ENCODE measurements around the gene TRAPPC4. TPM values are rescaled to one million over a fixed set of nuclear protein-coding genes. Genes with fewer than 3 reads are reported as not detected.

TRAPPC4 gene
- total and polyA plus RNA-seq, 4 donors, result 21.1 to 35.7 (median 32.4) TPM

DNA sequence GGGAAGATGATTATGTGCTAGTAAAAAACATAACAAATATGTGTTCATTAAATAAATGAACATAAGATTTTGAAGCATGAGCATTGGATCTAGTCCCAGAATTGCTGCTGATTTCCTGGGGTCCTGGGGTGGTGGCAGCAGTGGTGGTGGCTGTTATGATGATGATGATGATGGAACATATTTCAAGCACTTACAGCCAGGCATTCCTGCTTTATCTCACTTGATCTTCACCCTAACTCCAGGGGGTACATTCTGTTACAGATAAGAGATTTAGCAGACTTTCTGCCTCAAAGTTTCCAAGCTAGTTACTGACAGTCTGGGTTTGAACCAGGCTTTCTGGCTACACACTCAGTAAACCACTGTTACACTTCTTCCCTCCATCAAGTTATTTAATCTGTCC is 5.2 kb downstream of the TRAPPC4 start:
- Histone ChIP-seq H3K36me3 (ENCODE audit: control insufficient read depth in 4 of 4, insufficient read depth in 3 of 4, low read depth in 1 of 4, low read length in 3 of 4) (peaks cover 5 to 18% (median 15%) of the 10 kb centered on the region in 4 donors), H3K27me3 (ENCODE audit: control insufficient read depth in 4 of 4, insufficient read depth in 4 of 4, low read length in 3 of 4) (no peaks in the 10 kb centered on the region), H3K9ac (ENCODE audit: low read depth in 1 of 2, low read length in 2 of 2) (no peak overlapping the region), H3K4me3 (ENCODE audit: low read depth in 1 of 3, low read length in 3 of 3) (no peak overlapping the region), H3K4me1 (ENCODE audit: control insufficient read depth in 4 of 4, insufficient read depth in 4 of 4, low read length in 3 of 4) (peaks cover 19 to 81% (median 66%) of the 10 kb centered on the region in 4 donors), H3K27ac (ENCODE audit: low read depth in 1 of 2, low read length in 2 of 2) (peak overlapping the region; percentile 92 to 97), H3K9me3 (ENCODE audit: control insufficient read depth in 4 of 4, low read length in 3 of 4) (no peaks in the 10 kb centered on the region)
- no peak for DNase-seq (ENCODE audit: low spot score)
- TF ChIP-seq MAX (IDR thresholded peaks at IDR 0.05) (no peak), RAD21 (IDR thresholded peaks at IDR 0.05) (no peak), FOXA2 (IDR thresholded peaks at IDR 0.05) (no peak), YY1 (IDR thresholded peaks at IDR 0.05) (no peak), HNF4A (conservative IDR thresholded peaks at IDR 0.05) (no peak), HNF4G (IDR thresholded peaks at IDR 0.05) (no peak), REST (IDR thresholded peaks at IDR 0.05) (no peak), RXRA (IDR thresholded peaks at IDR 0.05) (no peak), NR2F2 (IDR thresholded peaks at IDR 0.05) (no peak), TAF1 (conservative IDR thresholded peaks at IDR 0.05) (no peak)

DNA sequence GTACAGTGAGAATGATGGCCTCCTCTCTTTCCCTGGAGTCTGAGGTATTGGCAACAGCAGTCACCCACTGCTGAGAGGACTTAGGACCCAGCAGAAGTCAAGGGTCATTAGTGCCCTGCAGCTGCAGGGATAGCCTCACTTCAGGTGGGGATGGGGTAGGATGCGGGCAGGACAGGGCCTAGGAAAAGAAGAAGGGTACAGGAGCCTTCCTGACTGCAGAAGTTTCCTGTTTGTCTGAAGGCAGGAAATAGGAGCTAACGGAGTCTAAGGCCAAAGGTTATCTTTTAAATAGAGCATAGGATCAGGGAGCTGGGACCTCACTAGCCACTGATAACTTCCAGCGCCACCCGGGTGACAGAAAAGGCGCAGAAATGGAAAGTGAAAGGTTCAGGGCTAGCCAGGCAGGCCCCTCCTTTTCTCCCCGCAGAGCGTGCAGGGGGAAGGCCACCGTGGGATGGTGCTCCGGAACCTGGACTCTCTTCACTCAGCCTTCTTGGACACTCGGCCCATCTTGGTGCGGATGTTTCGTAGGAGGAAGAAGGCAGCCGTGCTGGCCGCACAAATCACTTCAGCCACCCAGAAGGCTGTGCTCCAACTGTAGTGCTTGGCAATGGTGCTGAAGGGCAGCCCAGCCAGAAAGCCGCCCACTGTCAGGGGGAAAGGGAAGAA is 6.0 kb downstream of the TRAPPC4 start:
- WGBS, result 36% methylated on average over 15 of the region's 15 CpGs
- H3K4me3 ChIP-seq (ENCODE audit: low read depth in 1 of 3, low read length in 3 of 3), result peak overlapping the region in 1 of 3 donors; percentile 6
- H3K36me3 ChIP-seq (ENCODE audit: control insufficient read depth in 4 of 4, insufficient read depth in 3 of 4, low read depth in 1 of 4, low read length in 3 of 4), result peaks cover 5 to 18% (median 15%) of the 10 kb centered on the region in 4 donors
- no peaks in the 10 kb centered on the region for H3K9me3 ChIP-seq (ENCODE audit: control insufficient read depth in 4 of 4, low read length in 3 of 4)
- peaks cover 19 to 89% (median 68%) of the 10 kb centered on the region in 4 donors for H3K4me1 ChIP-seq (ENCODE audit: control insufficient read depth in 4 of 4, insufficient read depth in 4 of 4, low read length in 3 of 4)
- no peak for DNase-seq (ENCODE audit: low spot score)
- H3K9ac ChIP-seq (ENCODE audit: low read depth in 1 of 2, low read length in 2 of 2), result no peak overlapping the region
- H3K27me3 ChIP-seq (ENCODE audit: control insufficient read depth in 4 of 4, insufficient read depth in 4 of 4, low read length in 3 of 4), result no peaks in the 10 kb centered on the region
- H3K27ac ChIP-seq (ENCODE audit: low read depth in 1 of 2, low read length in 2 of 2), result peak overlapping the region; percentile 92 to 97
- TF ChIP-seq CTCF (IDR thresholded peaks at IDR 0.05; ENCODE audit: low read depth, low read length, missing input control) (no peak), NR2F2 (IDR thresholded peaks at IDR 0.05) (peak; percentile 94), MAX (IDR thresholded peaks at IDR 0.05) (no peak), EGR1 (IDR thresholded peaks at IDR 0.05; ENCODE audit: low read depth in 2 of 2) (no peak), RXRA (IDR thresholded peaks at IDR 0.05) (peak; percentile 30 to 44), GABPA (IDR thresholded peaks at IDR 0.05 in 1 of 2, conservative IDR thresholded peaks at IDR 0.05 in 1 of 2) (no peak), ATF3 (IDR thresholded peaks at IDR 0.05) (no peak), SP1 (IDR thresholded peaks at IDR 0.05) (peak; percentile 54), HNF4G (IDR thresholded peaks at IDR 0.05) (peak; percentile 32), REST (IDR thresholded peaks at IDR 0.05) (no peak), TAF1 (conservative IDR thresholded peaks at IDR 0.05) (no peak), ZBTB33 (IDR thresholded peaks at IDR 0.05) (no peak), RAD21 (IDR thresholded peaks at IDR 0.05) (peak in 1 of 2 donors; percentile 5), FOXA1 (IDR thresholded peaks at IDR 0.05) (no peak), HNF4A (conservative IDR thresholded peaks at IDR 0.05) (peak; percentile 80 to 84), JUND (IDR thresholded peaks at IDR 0.05) (no peak), YY1 (IDR thresholded peaks at IDR 0.05) (no peak), FOXA2 (IDR thresholded peaks at IDR 0.05) (no peak)
